HepG2 (cell line): ENCODE measurements around the gene DSPP.

Experiments
- ARNT2 ChIP-seq: sonication (generic); formaldehyde crosslinking; IDR thresholded peaks from 2 replicates; pipeline ENCODE4 v1.8.0; 2022; ENCODE audit warnings: mild to moderate bottlenecking, low read depth, missing genetic modification reagents, moderate library complexity
- CTCF ChIP-seq: sonication (generic); formaldehyde crosslinking; IDR thresholded peaks from 2 replicates; pipeline ENCODE4 v1.5.0; 2020; ENCODE audit warnings: mild to moderate bottlenecking, missing genetic modification reagents, moderate library complexity
- EHMT2 ChIP-seq: fragments of 200-600 bp; sonication (generic); IDR thresholded peaks from 2 replicates; pipeline ENCODE4 v1.7.0; 2017; ENCODE audit warnings: antibody characterized with exemption, low read depth, low read length, borderline replicate concordance
- ETV6 ChIP-seq: sonication (generic); formaldehyde crosslinking; conservative IDR thresholded peaks from 2 replicates; pipeline ENCODE4 v1.4.0; 2020; ENCODE audit warnings: missing genetic modification reagents
- FOSL2 ChIP-seq: sonication (generic); formaldehyde crosslinking; IDR thresholded peaks from 2 replicates; pipeline ENCODE4 v1.4.0; 2020; ENCODE audit warnings: missing genetic modification reagents
- FOXC1 ChIP-seq: sonication (generic); formaldehyde crosslinking; IDR thresholded peaks from 2 replicates; pipeline ENCODE4 v1.8.0; 2022; ENCODE audit warnings: mild to moderate bottlenecking, missing genetic modification reagents, borderline replicate concordance
- POLR2A ChIP-seq, 2 experiments: IDR thresholded peaks; 2 replicates each; pipeline ENCODE4 v1.6.1; 2011; ENCODE audit warnings: low read depth in 2 of 2, low read length in 2 of 2, mild to moderate bottlenecking in 1 of 2, moderate library complexity in 1 of 2; ENCODE audit not compliant: insufficient read depth in 1 of 2
- PRPF4 ChIP-seq: fragments of 200-400 bp; formaldehyde crosslinking; IDR thresholded peaks from 2 replicates; pipeline ENCODE4 v1.6.1; 2016; ENCODE audit warnings: low read length, low read depth; ENCODE audit not compliant: poor library complexity, severe bottlenecking
- TARDBP ChIP-seq: sonication (generic); formaldehyde crosslinking; IDR thresholded peaks from 2 replicates; pipeline ENCODE4 v1.8.0; 2022; ENCODE audit warnings: mild to moderate bottlenecking, missing genetic modification reagents
- TBL1XR1 ChIP-seq: fragments of 150-350 bp; IDR thresholded peaks from 2 replicates; pipeline ENCODE4 v1.6.1; 2014; ENCODE audit warnings: borderline replicate concordance, low read length; ENCODE audit not compliant: partially characterized antibody

- TF ChIP-seq EHMT2 (no peak), TBL1XR1 (no peak), ARNT2 (CRISPR knock-in tag) (no peak), ETV6 (CRISPR knock-in tag) (no peak), CTCF (CRISPR knock-in tag) (no peak), POLR2A (IDR thresholded peaks at IDR 0.05; ENCODE audit: insufficient read depth in 1 of 2, low read depth in 2 of 2, low read length in 2 of 2) (no peak), FOSL2 (no peak), PRPF4 (no peak), FOXC1 (CRISPR knock-in tag) (no peak), TARDBP (no peak)
These were observed 42.1 kb upstream of the DSPP start for GRCh38 chr4:87566276-87566675.
